ENCODE measurements around the gene UFC1. TPM values are rescaled to one million over a fixed set of nuclear protein-coding genes. Genes with fewer than 3 reads are reported as not detected.

The UFC1 gene
- total RNA-seq, 1 donor from 2014 or later, result 59.6 TPM

DNA sequence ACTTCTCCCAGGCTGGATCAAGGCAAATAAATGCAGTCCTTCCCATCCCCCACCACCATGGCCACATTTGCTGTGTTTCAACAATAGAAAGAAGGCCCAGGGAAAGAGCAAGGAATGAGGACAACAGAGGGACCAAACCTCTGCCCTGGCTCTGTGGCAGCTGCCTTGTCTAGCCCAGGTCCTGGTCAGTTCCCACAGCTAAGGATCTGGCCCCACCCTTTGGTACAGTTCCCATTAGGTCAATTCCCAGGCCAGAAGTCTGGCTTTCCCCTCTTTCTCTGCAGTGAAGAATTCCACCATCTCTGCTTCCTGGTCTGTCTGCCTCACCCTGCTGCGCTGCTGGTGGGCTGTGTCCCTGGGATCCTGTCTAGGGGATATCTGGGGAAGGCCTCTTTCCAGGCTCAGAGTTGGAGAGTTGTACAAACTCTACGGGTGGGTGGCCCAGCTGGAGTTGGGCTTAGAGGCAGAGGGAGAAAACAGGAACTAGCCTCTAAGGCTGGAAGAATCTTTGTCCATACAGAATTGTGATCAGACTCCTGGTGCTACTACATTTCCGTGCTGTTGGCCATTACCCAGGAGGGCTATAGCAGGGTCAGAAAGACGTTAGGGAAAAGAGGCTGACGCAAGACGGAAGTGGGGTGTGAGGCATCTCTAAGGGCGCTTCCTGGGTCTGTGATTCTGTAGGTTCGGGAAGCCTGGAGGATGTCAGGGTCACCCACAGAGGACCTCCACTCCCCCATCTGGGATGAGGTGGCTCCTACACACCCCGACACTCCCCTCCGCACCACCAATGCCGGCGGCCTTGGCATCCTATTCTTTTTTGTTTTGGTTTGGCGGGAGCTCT lies 47.4 kb downstream of the UFC1 start:
- DNase-seq (ENCODE audit: low read depth), result no peak
- Histone ChIP-seq H3K36me3 (ENCODE audit: control insufficient read depth, insufficient read depth, low read length) (no peaks in the 10 kb centered on the region), H3K4me3 (ENCODE audit: low read depth, low read length) (no peak overlapping the region), H3K27me3 (ENCODE audit: control insufficient read depth, insufficient read depth, low read length) (peaks cover 3% of the 10 kb centered on the region)
- TF ChIP-seq, protein P1, sequence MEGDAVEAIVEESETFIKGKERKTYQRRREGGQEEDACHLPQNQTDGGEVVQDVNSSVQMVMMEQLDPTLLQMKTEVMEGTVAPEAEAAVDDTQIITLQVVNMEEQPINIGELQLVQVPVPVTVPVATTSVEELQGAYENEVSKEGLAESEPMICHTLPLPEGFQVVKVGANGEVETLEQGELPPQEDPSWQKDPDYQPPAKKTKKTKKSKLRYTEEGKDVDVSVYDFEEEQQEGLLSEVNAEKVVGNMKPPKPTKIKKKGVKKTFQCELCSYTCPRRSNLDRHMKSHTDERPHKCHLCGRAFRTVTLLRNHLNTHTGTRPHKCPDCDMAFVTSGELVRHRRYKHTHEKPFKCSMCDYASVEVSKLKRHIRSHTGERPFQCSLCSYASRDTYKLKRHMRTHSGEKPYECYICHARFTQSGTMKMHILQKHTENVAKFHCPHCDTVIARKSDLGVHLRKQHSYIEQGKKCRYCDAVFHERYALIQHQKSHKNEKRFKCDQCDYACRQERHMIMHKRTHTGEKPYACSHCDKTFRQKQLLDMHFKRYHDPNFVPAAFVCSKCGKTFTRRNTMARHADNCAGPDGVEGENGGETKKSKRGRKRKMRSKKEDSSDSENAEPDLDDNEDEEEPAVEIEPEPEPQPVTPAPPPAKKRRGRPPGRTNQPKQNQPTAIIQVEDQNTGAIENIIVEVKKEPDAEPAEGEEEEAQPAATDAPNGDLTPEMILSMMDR (IDR thresholded peaks at IDR 0.05; ENCODE audit: insufficient read depth, low read length, poor library complexity, severe bottlenecking), result no peak

- peaks cover under 1% of the 10 kb centered on the region for H3K36me3 ChIP-seq (ENCODE audit: control insufficient read depth, insufficient read depth, low read length)
- H3K27me3 ChIP-seq (ENCODE audit: control insufficient read depth, insufficient read depth, low read length), result peaks cover 3% of the 10 kb centered on the region
- TF ChIP-seq, protein P1 (IDR thresholded peaks at IDR 0.05; ENCODE audit: insufficient read depth, low read length, poor library complexity, severe bottlenecking), result peak; percentile 45
- DNase-seq (ENCODE audit: low read depth), result peak; percentile 97
- peak within 1 kb of the TSS; percentile 93 for H3K4me3 ChIP-seq (ENCODE audit: low read depth, low read length)
Measured at GRCh38 chr1:161201836-161202712, 48.3 kb downstream of the UFC1 start, which contains the start of gene NDUFS2. Gene NDUFS2 (plus strand): TSS chr1:161202367. CDS start chr1:161202386, 19 bp downstream.

GRCh38 chr1:161206411-161207140 lies 52.8 kb downstream of the UFC1 start:
- TF ChIP-seq, protein P1 (IDR thresholded peaks at IDR 0.05; ENCODE audit: insufficient read depth, low read length, poor library complexity, severe bottlenecking), result no peak
- no peak for DNase-seq (ENCODE audit: low read depth)
- Histone ChIP-seq H3K27me3 (ENCODE audit: control insufficient read depth, insufficient read depth, low read length) (no peaks in the 10 kb centered on the region), H3K4me3 (ENCODE audit: low read depth, low read length) (no peak overlapping the region), H3K36me3 (ENCODE audit: control insufficient read depth, insufficient read depth, low read length) (peaks cover 4% of the 10 kb centered on the region)

GRCh38 chr1:161207173-161207572 lies 53.4 kb downstream of the UFC1 start:
- TF ChIP-seq, protein P1 (IDR thresholded peaks at IDR 0.05; ENCODE audit: insufficient read depth, low read length, poor library complexity, severe bottlenecking), result no peak
- peaks cover 4% of the 10 kb centered on the region for H3K36me3 ChIP-seq (ENCODE audit: control insufficient read depth, insufficient read depth, low read length)

More at GRCh38 chr1:161207173-161207572, 53.4 kb downstream of the UFC1 start:
- Histone ChIP-seq H3K4me3 (ENCODE audit: low read depth, low read length) (no peak overlapping the region), H3K27me3 (ENCODE audit: control insufficient read depth, insufficient read depth, low read length) (no peaks in the 10 kb centered on the region)
- no peak for DNase-seq (ENCODE audit: low read depth)

Other genes starting within 250 kb of the UFC1 start
- gene ITLN2, start 199.2 kb upstream of the UFC1 start, total RNA-seq, result not detected in 2 replicates
- 81.7 and 87.0 TPM in 2 replicates for gene F11R, start 132.8 kb upstream of the UFC1 start, total RNA-seq
- gene TSTD1, start 115.0 kb upstream of the UFC1 start, total RNA-seq, result 112 and 116 TPM in 2 replicates
- gene USF1, start 108.0 kb upstream of the UFC1 start, total RNA-seq, result 45.9 and 55.7 TPM in 2 replicates
- gene ARHGAP30, start 84.1 kb upstream of the UFC1 start, total RNA-seq, result 0.07 and 0.42 TPM in 2 replicates
- gene NECTIN4, start 64.4 kb upstream of the UFC1 start, total RNA-seq, result 13.1 and 13.6 TPM in 2 replicates
- 2.9 and 3.1 TPM in 2 replicates for gene KLHDC9, start 55.6 kb upstream of the UFC1 start, total RNA-seq
- gene PFDN2, start 35.9 kb upstream of the UFC1 start, total RNA-seq, result 98.4 and 132 TPM in 2 replicates
- gene NIT1, start 35.9 kb upstream of the UFC1 start, total RNA-seq, result 28.7 and 35.8 TPM in 2 replicates
- gene DEDD, start 21.3 kb upstream of the UFC1 start, total RNA-seq, result 29.3 and 42.1 TPM in 2 replicates
- 10.5 and 12.6 TPM in 2 replicates for gene USP21, start 5.5 kb downstream of the UFC1 start, total RNA-seq
- gene PPOX, start 12.4 kb downstream of the UFC1 start, total RNA-seq, result 20.4 and 28.3 TPM in 2 replicates
- 39.4 and 45.7 TPM in 2 replicates for gene B4GALT3, start 23.5 kb downstream of the UFC1 start, total RNA-seq
- gene ADAMTS4, start 45.1 kb downstream of the UFC1 start, total RNA-seq, result 0.21 and 0.33 TPM in 2 replicates
- 92.4 and 96.9 TPM in 2 replicates for gene NDUFS2, start 48.4 kb downstream of the UFC1 start, total RNA-seq
- gene FCER1G, start 61.3 kb downstream of the UFC1 start, total RNA-seq, result not detected in 2 replicates
- gene APOA2, start 69.7 kb downstream of the UFC1 start, total RNA-seq, result not detected in 2 replicates
- 6.2 and 8.0 TPM in 2 replicates for gene TOMM40L, start 72.1 kb downstream of the UFC1 start, total RNA-seq
- gene NR1I3, start 84.2 kb downstream of the UFC1 start, total RNA-seq, result not detected in 2 replicates
- not detected in 2 replicates for gene PCP4L1, start 104.8 kb downstream of the UFC1 start, total RNA-seq
- 0.14 and 0.54 TPM in 2 replicates for gene MPZ, start 156.0 kb downstream of the UFC1 start, total RNA-seq
- gene SDHC, start 160.4 kb downstream of the UFC1 start, total RNA-seq, result 42.8 and 47.0 TPM in 2 replicates
- not detected in 2 replicates for gene CFAP126, start 213.9 kb downstream of the UFC1 start, total RNA-seq